Stimulated activated CD4-positive, alpha-beta T cell treated with anti-CD3 and anti-CD28 coated beads, Interleukin-2, amount 100 ng/mL, for 4 hours (primary cell): Measurements from ENCODE around the gene BEND6.
A peak's percentile ranks its signal among the peaks of the same experiment; 100 is the strongest.
"Not testable (repeated sequence)": the region's sequence is repeated elsewhere in the genome, so short reads cannot be mapped to it uniquely, and the experiment has no call there.

Source experiments
- DNase-seq: peaks from one replicate; pipeline ENCODE4 v3.0.0-alpha.2; 2020; ENCODE audit warnings: low read depth

BEND6 gene

DNA sequence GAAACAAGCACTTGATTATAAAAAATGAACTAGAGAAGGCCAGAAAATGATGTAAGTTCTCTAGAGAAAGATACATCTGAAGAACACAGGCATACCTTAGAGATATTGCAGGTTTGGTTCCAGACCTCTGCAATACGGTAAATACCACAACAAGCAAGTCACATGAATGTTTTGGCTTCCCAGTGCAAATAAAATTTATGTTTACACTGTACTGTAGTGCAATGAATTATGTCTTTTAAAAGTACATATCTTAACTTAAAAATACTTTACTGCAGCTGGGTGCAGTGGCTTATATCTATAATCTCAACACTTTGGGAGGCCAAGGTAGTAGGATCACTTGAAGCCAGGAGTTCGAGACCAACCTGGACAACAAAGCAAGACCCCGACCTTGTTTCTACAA, 80.6 kb downstream of the BEND6 start:
- no peak for DNase-seq

- no peak for DNase-seq
These were observed 84.0 kb downstream of the BEND6 start for GRCh38 chr6:57038906-57039305.

DNA sequence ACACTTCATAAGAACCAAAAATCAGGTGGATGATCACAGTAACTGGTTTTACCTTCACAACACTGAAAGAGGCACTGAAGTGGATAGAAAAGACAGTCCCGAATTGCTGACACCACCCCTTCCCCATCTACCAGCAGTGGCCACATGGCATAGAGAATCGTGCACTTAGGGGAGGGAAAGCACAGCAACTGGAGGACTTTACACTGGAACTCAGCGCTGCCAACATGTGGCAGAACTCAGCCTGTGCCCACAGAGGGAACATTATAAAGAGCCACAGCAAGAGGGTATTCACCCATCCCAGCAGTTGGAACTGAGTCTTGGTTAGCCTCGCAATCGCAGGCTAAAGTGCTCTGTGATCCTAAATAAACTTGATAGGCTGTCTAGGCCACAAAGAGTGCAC, 85.1 kb downstream of the BEND6 start:
- no peak for DNase-seq

DNA sequence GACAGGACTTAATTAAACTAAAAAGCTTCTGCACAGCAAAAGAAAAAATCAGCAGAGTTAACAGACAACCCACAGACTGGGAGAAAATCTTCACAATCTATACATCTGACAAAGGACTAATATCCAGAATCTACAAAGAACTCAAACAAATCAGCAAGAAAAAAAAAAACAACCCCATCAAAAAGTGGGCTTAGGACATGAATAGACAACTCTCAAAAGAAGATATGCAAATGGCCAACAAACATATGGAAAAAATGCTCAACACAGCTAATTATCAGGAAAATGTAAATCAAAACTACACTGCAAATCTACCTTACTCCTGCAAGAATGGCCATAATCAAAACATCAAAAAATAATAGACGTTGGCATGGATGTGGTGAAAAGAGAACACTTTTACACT, 89.2 kb downstream of the BEND6 start:
- DNase-seq: not testable (repeated sequence)

- no peak for DNase-seq
These were observed 89.7 kb downstream of the BEND6 start for GRCh38 chr6:57044568-57044967.

GRCh38 chr6:57046332-57047256, 91.7 kb downstream of the BEND6 start, which contains the start of gene KIAA1586:
KIAA1586 (plus strand) TSS chr6:57046693; CDS start chr6:57046756, 63 bp downstream.
- peak; percentile 70 for DNase-seq

GRCh38 chr6:57047257-57047585, 92.3 kb downstream of the BEND6 start:
- not testable (repeated sequence) for DNase-seq

- DNase-seq: not testable (repeated sequence)
These were observed 93.0 kb downstream of the BEND6 start for GRCh38 chr6:57047859-57048258.

DNA sequence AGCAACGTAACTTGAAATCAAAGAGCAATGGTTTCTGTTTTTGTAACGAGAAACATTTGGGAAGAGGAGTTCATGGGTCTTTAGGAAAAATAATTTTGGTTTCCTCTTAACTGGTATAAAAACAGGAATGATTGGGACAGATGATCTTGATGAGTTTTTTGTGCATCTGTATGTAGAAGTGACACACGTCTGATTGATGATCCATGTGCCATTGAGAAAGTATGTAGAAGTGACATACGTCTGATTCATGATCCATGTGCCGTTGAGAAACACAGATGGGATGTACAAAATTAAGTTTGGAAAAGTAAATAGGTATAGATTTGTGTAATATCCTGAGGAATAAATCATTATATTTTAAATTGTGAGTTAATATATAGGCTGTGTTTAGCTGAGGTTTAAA, 93.7 kb downstream of the BEND6 start:
- DNase-seq: no peak

DNA sequence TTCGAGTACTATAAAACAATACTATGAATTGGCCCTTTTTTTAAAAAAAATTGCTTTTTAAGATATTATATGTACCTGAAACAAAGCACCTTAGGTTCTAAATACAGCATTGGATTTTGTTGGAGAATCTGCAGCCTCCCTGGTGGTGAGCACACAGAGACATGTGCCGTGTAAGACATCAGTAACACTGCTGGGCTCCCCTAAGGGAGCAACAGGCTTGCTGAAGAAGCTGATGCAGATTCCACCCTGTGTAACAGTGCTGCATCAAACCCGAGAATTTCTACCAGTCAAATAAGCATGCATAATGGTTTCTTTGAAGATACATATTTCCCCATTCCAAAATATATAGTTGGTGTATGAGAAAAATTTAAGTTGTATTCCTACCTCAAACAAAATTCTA, 108.9 kb downstream of the BEND6 start:
- no peak for DNase-seq

DNA sequence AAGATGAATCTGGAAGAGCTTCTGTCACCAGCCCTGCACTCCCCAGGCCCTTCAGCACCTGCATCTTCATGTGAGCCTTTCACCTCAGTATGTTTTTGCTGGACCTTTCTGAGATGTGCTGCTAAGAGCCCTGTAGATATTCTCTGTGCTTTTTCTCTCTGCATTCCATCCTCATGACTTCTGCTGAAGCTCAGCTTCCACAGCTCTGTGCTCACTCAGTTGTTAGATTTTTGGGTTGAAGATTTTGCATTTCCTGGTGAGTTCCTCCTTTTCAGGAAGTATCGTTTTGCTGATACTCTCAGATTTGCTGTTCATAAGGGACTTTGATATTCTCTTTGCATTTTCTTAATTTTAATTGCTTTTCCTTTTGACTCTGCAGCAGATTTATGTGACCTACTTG, 109.9 kb downstream of the BEND6 start:
- no peak for DNase-seq

- no peak for DNase-seq
These were observed 113.2 kb downstream of the BEND6 start for GRCh38 chr6:57068061-57068460.

DNA sequence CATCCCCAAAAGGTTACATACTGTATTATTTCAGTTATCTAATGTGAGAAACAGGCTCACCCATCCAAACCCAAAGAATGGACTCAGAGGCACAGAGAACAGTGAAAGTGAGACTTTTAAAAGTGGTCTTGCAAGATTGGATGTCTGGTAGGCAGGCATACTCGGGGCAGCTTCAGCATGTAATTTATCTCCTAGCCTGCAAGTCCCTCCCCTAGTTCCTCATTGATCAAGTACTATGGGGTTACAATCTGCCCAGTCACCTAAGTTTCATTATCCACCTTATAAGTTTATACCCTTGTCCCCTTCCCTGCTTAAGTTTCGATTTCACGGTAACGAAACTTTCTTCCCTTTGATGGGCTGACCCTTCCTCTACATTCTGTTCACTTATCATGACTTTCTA, 114.3 kb downstream of the BEND6 start:
- no peak for DNase-seq

DNA sequence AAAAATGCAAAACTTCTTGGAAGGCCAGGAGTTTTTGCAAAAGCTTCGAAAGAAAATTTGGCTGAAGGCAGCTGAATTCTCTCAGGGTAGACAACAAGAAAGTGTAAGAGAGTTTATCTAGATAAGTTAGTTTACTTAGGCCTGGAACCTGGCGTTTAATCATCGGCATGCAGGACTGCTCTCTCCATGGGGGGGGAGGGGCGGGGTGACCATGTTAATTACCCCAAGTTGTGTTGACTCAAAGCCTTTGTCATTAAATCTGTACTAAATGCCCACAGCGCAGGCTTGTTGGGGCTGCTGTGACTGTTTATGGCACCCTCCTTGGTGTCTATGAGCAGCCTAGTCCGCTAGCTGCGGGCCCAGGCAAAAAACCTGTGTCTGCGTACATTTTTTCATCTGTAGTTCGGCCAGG, 115.0 kb downstream of the BEND6 start:
- DNase-seq: no peak

- DNase-seq: no peak
These were observed 117.2 kb downstream of the BEND6 start for GRCh38 chr6:57072108-57072507.

- no peak for DNase-seq
These were observed 119.5 kb downstream of the BEND6 start for GRCh38 chr6:57074383-57074782.

- no peak for DNase-seq
These were observed 120.2 kb downstream of the BEND6 start for GRCh38 chr6:57075092-57075491.
